ENCODE measurements around the gene NOP53. TPM values are rescaled to one million over a fixed set of nuclear protein-coding genes. Genes with fewer than 3 reads are reported as not detected.
"Not testable (repeated sequence)": the region's sequence is repeated elsewhere in the genome, so short reads cannot be mapped to it uniquely, and the experiment has no call there.

The NOP53 gene
- total RNA-seq, 2 donors from 2014 or later: 184 to 201 TPM

DNA sequence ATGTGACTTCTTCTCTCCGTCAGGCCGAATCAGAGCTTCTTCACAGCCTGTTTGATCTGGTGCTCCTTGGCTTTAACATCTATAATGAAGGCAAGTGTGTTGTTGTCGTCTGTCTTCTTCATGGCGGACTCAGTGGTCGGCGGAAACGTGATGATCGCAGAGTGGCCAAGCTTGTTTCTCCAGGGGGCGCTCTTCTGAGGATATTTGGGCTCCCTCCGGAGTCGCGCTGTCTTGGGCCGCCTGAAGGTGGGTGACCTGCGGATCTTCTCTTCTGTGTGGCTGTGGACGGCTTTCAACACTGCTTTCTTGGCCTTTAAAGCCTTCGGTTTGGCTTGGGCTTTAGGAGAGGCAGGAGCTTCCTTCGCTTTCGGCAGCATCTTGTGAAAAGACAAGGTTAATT lies 49.2 kb downstream of the NOP53 start:
- intact Hi-C loops (cut with DNase I): no loop called here
- no peak for DNase-seq (ENCODE audit: low spot score)

DNA sequence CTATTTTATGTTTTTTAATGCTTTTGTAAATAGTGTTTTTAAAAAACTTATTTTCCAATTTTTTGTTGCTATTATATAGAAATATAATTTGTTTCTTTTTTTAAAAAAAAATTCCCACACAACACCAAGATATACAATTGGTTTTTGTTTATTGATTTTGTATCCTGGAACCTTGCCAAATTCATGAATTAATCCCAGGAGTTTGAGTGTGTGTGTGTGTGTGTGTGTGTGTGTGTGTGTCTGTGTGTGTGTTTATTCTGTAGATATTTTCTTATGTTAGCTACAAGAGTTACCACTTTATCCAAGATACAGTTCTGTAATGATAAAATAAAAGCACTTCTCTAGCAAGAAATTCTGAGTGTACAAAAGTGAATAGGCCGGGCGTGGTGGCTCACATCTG lies 51.4 kb downstream of the NOP53 start:
- no peak for DNase-seq (ENCODE audit: low spot score)
- intact Hi-C loops (cut with DNase I): no loop called here

DNA sequence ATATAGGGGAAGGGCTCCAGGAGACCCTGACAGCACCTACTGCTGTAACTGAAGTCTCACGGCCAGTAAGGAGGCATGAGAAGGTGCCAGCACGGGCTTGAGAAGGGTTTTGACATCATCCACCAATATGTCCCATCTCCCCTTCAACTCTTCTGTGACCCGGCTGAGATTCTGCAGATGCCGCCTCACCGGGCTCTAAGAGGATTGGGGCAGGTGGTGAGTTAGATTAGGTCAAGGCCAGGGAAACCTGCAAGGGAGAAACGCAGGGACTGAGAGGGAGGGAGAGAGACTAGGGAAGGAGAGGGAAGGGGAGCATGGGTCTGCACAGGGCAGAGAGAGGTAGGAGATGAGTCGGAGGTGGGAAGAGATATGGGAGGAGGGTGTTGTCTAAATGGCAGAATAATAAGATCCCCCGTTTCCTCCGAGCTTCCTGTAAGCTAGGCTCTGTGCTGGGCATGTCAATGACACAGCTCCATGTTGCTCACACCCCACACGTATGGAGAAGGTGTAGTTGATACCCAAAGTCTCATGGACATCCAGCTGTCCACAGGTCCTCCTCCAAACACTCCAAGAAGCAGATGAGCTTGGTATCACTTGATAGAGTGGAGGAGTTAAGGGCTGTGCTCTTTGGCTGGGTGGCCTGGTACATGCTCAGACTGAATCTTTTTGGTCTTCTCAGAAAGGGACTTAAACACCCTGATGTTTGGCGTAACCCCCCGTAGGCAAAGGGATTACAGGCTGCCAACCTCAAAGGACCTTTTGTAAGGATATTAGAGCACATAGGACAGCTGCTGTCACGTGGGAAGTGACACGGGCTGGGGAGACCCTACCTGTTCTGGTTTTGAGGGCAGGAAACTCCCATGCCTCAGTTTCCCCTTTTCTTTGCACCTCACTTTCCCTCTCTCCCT lies 52.9 kb downstream of the NOP53 start:
- DNase-seq (ENCODE audit: low spot score): no peak
- intact Hi-C loops (cut with DNase I): no loop called here

DNA sequence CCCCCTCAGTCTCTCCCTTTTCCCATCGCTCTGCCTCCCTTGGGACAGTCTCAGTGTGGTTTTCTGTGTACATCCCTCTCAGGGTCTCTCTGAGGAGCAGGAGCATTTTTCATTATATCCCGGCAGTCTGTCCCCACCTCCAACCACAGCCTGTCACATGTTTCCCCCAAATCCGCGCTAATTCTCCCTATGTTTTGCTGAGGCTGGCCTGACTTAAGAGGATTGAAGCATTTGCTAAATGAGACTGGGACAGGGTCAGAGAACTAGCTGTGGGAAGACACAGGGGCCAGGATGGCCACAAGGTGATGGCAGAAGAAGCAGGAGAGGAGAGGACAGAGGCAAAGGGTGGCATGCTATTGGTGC lies 53.5 kb downstream of the NOP53 start:
- DNase-seq (ENCODE audit: low spot score): no peak
- intact Hi-C loops (cut with DNase I): no loop called here

DNA sequence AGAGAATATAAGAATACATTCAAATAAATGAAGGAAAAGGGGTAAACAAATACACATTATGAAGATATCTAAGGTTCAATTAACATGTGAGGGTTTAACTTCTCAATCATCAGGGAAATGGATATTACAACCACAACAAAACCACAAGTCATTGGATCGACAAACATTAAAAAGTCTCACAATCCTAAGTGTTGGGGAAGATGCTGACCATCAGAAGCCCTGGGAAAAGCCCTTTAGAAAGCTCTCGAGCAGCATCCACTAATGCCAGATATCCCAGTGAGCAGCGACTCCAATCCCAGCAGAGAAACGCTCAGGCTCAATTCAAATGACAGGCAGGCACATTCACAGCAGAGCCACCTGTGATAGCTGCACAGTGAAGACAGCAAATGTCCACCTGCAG lies 55.9 kb downstream of the NOP53 start:
- intact Hi-C loops (cut with DNase I): no loop called here
- no peak for DNase-seq (ENCODE audit: low spot score)

DNA sequence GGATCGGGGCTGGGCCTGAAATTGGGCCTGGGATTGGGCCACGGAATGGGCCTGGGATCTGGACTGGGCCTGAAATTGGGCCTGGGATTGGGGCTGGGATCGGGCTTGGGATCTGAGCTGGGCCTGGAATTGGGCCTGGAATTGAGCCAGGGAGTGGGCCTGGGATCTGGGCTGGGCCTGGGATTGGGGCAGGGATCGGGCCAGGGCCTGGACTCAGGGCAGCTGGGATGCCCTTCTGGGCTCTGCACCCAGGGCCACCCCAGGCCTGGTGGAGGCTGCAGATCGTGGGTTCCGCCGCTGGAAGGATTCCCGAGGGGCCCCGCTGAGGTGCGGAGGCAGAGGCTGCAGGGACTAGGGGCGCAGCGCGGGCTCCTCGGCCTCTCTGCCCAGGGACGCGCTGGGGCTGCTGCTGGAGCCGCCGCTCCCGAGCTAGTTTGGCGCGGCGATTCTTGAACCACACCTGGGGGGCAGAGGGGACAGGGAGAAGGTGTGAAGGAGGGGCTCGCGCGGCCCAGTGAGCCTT lies 57.2 kb downstream of the NOP53 start:
- intact Hi-C loops (cut with DNase I): no loop called here
- no peak for DNase-seq (ENCODE audit: low spot score)

DNA sequence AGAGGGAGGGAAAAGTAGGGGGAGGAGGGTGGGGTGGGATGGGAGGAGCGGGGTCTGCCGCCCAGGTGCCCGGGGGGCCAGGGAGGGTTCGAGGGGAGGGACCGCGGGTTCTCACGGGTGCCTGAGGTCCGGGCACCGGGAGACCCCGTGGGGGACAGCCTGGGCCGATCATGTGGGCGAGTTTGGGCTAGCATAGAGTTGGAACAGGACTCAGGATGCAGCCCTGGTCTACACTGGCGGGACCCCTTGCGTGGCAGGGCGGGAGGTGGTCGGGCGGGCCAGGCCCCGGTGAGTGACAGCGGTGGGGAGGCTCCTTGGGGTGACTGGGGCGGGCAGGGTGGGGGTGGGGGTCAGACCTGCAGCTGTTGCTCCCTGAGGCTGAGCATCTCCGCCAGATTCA lies 57.8 kb downstream of the NOP53 start:
- DNase-seq (ENCODE audit: low spot score); intact Hi-C loops (cut with DNase I): not testable (repeated sequence)

DNA sequence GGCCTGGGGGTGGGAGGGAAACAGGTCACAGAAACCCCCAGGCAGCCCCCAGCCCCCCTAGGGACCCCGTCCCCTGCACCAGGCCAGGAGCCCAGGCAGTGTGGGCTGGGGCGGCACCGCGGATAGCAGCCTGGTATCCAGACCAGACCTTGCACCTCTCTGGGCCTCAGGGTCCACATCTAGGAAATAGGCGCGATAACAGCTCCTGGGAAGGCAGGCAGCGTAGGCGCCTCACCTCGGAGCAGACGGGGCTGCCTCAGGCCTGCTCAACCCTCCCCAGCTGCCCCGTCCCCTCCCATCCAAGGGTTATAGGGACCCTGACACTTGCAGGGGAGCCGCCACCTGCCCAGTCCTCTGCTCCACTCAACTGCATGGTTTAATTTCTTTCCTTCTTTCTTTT lies 58.3 kb downstream of the NOP53 start:
- DNase-seq (ENCODE audit: low spot score); intact Hi-C loops (cut with DNase I): not testable (repeated sequence)

DNA sequence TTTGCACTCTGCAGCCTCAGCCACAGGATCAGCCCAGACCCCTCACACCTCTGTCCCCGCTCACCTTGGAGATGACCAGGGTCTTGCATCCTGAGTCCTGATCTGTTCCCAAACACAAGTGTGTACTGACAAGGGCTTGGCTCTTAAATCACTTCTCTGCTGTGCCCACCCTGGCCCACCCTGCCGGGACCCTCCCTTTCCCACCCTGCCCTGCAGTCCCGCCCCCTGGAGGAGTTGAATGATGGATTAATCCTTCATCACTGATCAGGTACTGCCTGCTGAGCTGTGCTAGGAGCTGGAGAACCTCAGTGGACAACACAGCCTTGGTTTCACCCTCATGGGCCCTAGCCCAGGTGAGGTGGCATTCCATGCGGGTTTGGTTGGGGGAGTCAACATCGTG lies 59.1 kb downstream of the NOP53 start, which contains the start of gene TPRX1:
Gene TPRX1, minus strand, starts transcription at position 101 of the 400 bp plus-strand sequence. Its CDS starts 12 bp downstream, at position 89.
- DNase-seq (ENCODE audit: low spot score); intact Hi-C loops (cut with DNase I): not testable (repeated sequence)

DNA sequence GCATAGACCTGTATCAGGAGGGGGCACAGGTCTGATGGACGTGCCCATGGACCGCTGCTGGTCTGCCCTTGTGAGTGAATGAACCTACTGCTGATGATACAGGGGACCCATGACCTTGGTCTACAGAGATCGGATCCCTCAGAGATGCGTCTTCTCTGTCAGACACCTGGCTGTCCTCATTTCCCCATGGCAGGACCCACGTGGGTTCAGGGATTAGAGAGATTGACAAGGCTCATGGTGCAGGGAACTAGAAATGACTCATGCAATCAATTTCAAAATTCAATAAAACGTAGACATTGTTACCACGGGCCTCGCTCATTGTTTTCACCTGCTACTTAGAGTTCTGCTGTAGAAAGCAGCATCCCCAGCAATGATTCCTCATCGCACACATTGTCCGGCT lies 60.0 kb downstream of the NOP53 start:
- intact Hi-C loops (cut with DNase I): no loop called here
- DNase-seq (ENCODE audit: low spot score): no peak

DNA sequence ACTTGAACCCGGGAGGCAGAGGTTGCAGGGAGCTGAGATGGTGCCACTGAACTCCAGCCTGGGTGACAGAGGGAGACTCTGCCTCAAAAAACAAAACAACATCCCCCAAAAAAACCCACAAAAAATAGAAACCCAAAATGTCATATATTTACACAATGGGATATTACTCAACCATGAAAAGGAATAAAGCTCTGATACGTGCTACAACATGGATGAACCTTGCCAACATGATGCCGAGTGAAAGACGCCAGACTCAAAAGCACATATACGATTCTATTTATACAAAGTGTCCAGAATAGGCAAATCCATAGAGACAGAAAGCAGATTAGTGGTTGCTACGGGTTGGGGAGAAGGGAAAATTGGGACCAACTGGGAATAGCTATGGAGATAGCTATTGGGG lies 61.1 kb downstream of the NOP53 start:
- intact Hi-C loops (cut with DNase I): no loop called here

More for the DNA sequence above, 61.1 kb downstream of the NOP53 start:
- no peak for DNase-seq (ENCODE audit: low spot score)

Other genes starting within 250 kb of the NOP53 start
- 10 to 100 TPM; 75.8 to 83.8 TPM for gene NAPA, start 230.5 kb upstream of the NOP53 start, total RNA-seq
- gene ZNF541, start 172.4 kb upstream of the NOP53 start, total RNA-seq: under 1 TPM; 0.19 to 0.24 TPM
- 10 to 100 TPM; 12.0 to 15.4 TPM for gene BICRA, start 136.4 kb upstream of the NOP53 start, total RNA-seq
- gene EHD2, start 32.1 kb upstream of the NOP53 start, total RNA-seq: 100 to 1,000 TPM; 217 to 235 TPM
- gene SELENOW, start 33.2 kb downstream of the NOP53 start, total RNA-seq: 100 to 1,000 TPM; 404 to 512 TPM
- not detected for gene TPRX1, start 59.0 kb downstream of the NOP53 start, total RNA-seq
- gene CRX, start 76.4 kb downstream of the NOP53 start, total RNA-seq: not detected
- gene TPRX2, start 113.7 kb downstream of the NOP53 start, total RNA-seq: not detected
- not detected for gene SULT2A1, start 140.8 kb downstream of the NOP53 start, total RNA-seq
- not detected for gene BSPH1, start 246.6 kb downstream of the NOP53 start, total RNA-seq
- not detected for gene ELSPBP1, start 249.1 kb downstream of the NOP53 start, total RNA-seq

Data from posterior vena cava (tissue), 2 donors.